T1000 (cell line): ENCODE results near the gene LPCAT2.
"Not testable (repeated sequence)": the region's sequence is repeated elsewhere in the genome, so short reads cannot be mapped to it uniquely, and the experiment has no call there.

Experiments used
- DNase-seq: peaks from one replicate; lab custom pipeline; 2025; ENCODE audit warnings: mixed read lengths; lab: John Stamatoyannopoulos, UW

The LPCAT2 gene

GRCh38 chr16:55605754-55606336, 97.0 kb downstream of the LPCAT2 start:
- DNase-seq: no peak

DNA sequence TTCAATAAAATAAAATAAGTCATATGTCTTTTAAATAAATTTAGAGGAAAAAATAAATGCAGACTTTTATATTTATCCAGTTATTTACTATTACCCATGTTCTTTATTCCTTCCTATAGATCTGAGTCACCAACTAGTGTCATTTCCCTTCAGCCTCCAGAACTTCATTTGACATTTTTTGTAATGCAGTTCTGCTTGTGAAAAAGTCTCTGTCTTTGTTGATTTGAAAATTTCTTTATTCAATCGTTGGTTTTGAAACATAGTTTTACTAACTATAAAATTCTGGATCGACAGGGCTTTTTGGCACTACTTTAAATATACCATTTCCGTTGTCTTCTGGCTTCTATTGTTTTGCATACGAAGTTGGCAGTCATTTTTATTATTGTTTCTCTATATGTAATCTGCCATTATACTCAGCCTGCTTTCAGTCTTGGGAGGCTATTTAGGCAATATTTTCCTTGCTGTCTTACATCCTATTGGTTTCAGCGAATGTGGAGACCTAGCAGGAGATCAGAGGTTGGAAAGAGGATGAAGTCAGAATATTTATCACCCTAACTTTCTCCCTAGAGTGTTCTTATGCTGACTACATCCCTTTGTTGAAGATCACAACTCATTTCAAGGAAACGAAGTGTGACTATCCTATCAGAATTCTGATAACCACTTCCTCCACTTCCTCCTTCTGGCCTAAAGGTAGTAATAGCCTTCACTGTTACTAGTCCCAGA, 104.9 kb downstream of the LPCAT2 start:
- no peak for DNase-seq

- no peak for DNase-seq
These were observed 106.2 kb downstream of the LPCAT2 start for GRCh38 chr16:55615071-55615470.

DNA sequence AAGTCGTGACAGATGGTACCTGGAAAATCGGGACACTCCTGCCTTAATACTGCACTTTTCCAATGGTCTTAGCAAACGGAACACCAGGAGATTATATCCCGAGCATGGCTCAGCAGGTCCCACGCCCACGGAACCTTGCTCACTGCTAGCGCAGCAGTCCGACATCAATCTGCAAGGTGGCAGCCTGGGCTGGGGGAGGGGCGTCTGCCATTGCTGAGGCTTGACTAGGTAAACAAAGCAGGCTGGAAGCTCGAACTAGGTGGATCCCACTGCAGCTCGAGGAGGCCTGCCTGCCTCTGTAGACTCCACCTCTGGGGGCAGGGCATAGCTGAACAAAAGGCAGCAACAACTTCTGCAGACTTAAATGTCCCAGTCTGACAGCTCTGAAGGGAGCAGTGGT, 106.8 kb downstream of the LPCAT2 start:
- not testable (repeated sequence) for DNase-seq

- no peak for DNase-seq
These were observed 112.9 kb downstream of the LPCAT2 start for GRCh38 chr16:55621771-55622170.

DNA sequence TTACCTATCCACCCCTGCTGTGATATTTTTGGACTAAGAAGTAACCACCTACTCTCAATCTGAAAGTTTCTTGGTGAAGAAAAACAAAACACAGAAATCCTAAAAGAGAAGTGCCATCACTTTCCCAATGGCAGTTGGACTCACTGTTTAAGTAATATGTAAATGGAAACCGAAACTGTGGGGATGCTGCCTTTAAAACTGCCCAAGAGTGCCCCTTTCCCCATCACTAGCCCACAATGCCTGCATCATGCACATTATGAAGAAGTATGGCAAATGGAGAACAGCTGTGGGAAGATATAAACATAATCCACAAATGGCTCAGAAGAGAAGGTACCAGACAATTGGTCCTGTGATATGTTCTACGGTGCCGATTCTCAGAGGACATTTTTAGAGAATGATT, 113.4 kb downstream of the LPCAT2 start:
- DNase-seq: no peak

GRCh38 chr16:55622930-55623561, 114.2 kb downstream of the LPCAT2 start:
- peak; percentile 48 for DNase-seq

DNA sequence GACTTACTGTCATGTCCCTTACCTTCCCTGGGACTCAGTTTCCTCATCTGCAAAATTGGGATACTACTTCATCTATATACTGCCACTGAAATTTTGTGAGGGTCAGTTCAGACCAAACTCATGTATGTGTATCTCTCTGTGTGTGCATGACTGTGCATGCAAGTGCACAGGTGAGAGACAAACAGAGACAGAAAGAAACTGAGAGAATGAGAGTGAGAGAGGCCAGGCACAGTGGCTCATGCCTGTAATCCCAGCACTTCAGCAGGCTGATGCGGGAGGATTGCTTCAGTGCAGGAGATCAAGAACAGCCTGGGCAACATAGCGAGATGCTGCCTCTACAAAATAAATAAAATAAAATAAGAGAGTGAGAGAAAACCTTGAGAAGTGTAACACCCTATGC, 114.8 kb downstream of the LPCAT2 start:
- DNase-seq: no peak

GRCh38 chr16:55624696-55625095, 115.8 kb downstream of the LPCAT2 start:
- no peak for DNase-seq

DNA sequence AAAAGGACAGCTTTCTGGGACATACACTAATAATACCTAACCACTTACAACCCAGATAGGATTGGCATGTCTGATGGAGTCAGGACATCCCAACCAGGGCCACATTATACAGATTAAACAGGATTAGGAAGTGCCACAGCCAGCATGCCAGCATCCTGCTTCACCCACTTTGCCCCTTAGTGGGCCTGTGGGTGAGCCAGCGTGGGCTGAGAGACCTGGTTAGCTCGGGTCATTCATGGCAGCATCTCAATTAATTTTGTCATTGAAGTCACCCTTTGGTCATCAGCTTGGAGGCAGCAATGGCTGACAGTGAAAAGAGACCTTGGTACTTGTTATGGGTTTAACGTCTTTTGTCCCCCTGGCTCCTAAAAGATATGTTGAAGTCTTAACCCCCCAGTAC, 117.0 kb downstream of the LPCAT2 start:
- no peak for DNase-seq

- no peak for DNase-seq
These were observed 119.6 kb downstream of the LPCAT2 start for GRCh38 chr16:55628306-55628968.

DNA sequence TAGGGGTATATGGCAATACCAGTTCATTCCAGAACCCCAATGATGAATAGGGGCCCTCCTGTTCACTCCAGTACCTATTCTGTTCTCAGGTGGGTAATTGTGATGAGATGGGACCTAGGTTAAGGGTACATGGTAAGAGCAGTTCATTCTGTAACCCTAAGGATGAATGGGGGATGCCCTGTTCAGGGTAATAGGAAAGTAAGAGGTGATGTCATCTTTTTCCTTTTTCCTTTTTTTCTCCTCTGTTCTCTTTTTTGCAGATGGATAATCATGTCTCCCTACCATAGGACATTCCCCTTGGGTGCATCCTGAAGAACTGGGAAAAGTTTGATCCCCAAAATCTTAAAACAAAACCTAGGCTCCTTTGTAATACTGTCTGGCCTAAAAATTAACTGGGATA, 121.9 kb downstream of the LPCAT2 start:
- DNase-seq: no peak

DNA sequence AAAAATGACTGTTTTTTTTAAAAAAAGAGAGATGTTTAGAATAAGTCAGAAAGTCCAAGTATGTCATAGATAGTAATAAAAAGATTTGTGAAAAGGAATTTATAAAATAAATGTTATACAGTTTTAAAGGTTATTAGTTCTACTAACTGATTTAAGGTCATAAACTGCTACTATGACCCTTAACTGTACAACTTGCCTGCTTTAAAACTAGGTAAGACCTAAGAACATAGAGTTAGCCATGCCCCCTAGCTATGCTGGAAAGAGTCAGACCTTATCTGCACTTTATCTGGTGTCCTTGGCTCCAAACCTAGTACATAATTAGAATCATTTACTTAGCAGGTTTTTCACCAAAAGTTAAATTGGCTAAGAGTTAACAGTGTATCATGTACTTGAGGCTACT, 123.4 kb downstream of the LPCAT2 start:
- no peak for DNase-seq

DNA sequence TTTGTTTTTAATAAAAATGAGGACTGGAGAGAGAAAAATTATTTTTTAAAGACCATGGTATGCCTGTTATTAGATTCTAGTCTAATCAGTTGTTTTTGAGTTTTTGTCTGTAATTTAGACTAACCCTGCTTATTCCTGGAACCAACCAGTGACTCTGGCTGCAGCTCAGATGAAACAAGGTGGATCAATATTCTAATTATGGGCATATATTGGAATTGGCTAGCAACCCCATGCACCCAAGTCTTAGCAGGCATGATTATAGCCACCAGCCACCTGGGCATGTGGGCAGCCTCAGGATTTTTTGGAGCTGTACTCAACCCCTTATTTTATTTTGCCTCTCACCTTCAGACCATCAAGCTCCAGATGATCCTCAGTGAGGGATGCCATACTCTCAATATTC, 125.3 kb downstream of the LPCAT2 start:
- no peak for DNase-seq
